ENCODE measurements around the gene GPR153. TPM values are rescaled to one million over a fixed set of nuclear protein-coding genes. Genes with fewer than 3 reads are reported as not detected.
A peak's percentile ranks its signal among the peaks of the same experiment; 100 is the strongest.

GPR153 gene
- total and polyA plus RNA-seq, 2 experiments from 2014 or later, result 0.69 to 8.0 TPM

- in situ Hi-C loops (cut with MboI), result loop anchor here (5.0 kb wide), 1 partner anchor 94 kb away; no protein-coding TSS in a partner anchor
- WGBS, 2 experiments (ENCODE audit: low coverage in 1 of 2, low lambda C conversion rate in 2 of 2, missing lambda C conversion rate in 2 of 2), result 59 to 63% methylated on average over 14 of the region's 14 CpGs
- Histone ChIP-seq H3K9me2 (ENCODE audit: insufficient read depth) (no peaks in the 10 kb centered on the region), H2AFZ (no peak overlapping the region), H3K79me2 (ENCODE audit: insufficient read depth) (no peaks in the 10 kb centered on the region), H3F3A (ENCODE audit: insufficient read depth) (no peaks in the 10 kb centered on the region), H3K27ac (no peak overlapping the region), H3K4me1 (ENCODE audit: insufficient read depth) (no peaks in the 10 kb centered on the region), H4K20me1 (ENCODE audit: insufficient read depth) (no peaks in the 10 kb centered on the region), H3K4me3 (no peak overlapping the region), H3K27me3 (replicated peaks; ENCODE audit: insufficient read depth) (peaks cover 4% of the 10 kb centered on the region; the same call in 1 of the 2 replicates), H3K9ac (no peak overlapping the region), H3K36me3 (ENCODE audit: low read depth) (no peaks in the 10 kb centered on the region), H3K9me3 (ENCODE audit: low read depth) (no peaks in the 10 kb centered on the region), H3K4me2 (ENCODE audit: unreplicated experiment) (no peak overlapping the region)
- no peak for DNase-seq
- TF ChIP-seq EZH2 (IDR thresholded peaks at IDR 0.05; ENCODE audit: insufficient read depth, poor library complexity, severe bottlenecking) (no peak), EZH2phosphoT487 (IDR thresholded peaks at IDR 0.05; ENCODE audit: insufficient read depth, low read depth) (no peak)
Measured at GRCh38 chr1:6248161-6248776, 12.6 kb downstream of the GPR153 start.

- no peak overlapping the region for H3K4me2 ChIP-seq (ENCODE audit: unreplicated experiment)
- in situ Hi-C loops (cut with MboI), result loop anchor here (5.0 kb wide), 1 partner anchor 95 kb away; no protein-coding TSS in a partner anchor
- no peaks in the 10 kb centered on the region for H3F3A ChIP-seq (ENCODE audit: insufficient read depth)
- no peaks in the 10 kb centered on the region for H3K79me2 ChIP-seq (ENCODE audit: insufficient read depth)
- no peak overlapping the region for H3K9ac ChIP-seq
- TF ChIP-seq EZH2phosphoT487 (IDR thresholded peaks at IDR 0.05; ENCODE audit: insufficient read depth, low read depth) (no peak), EZH2 (IDR thresholded peaks at IDR 0.05; ENCODE audit: insufficient read depth, poor library complexity, severe bottlenecking) (no peak)
- H3K9me2 ChIP-seq (ENCODE audit: insufficient read depth), result no peaks in the 10 kb centered on the region
- no peaks in the 10 kb centered on the region for H3K9me3 ChIP-seq (ENCODE audit: low read depth)
- DNase-seq, result no peak
- H3K4me1 ChIP-seq (ENCODE audit: insufficient read depth), result no peaks in the 10 kb centered on the region
- no peaks in the 10 kb centered on the region for H4K20me1 ChIP-seq (ENCODE audit: insufficient read depth)
- H3K27ac ChIP-seq, result no peak overlapping the region
- no peaks in the 10 kb centered on the region for H3K36me3 ChIP-seq (ENCODE audit: low read depth)
- 45 to 54% methylated on average over 5 of the region's 5 CpGs for WGBS, 2 experiments (ENCODE audit: low coverage in 1 of 2, low lambda C conversion rate in 2 of 2, missing lambda C conversion rate in 2 of 2)
- H3K27me3 ChIP-seq (replicated peaks; ENCODE audit: insufficient read depth), result peaks cover 10% of the 10 kb centered on the region; the same call in 1 of the 2 replicates
- no peak overlapping the region for H3K4me3 ChIP-seq
- H2AFZ ChIP-seq, result no peak overlapping the region
Measured at GRCh38 chr1:6247651-6248050, 13.2 kb downstream of the GPR153 start.

- in situ Hi-C loops (cut with MboI), result loop anchor here (5.0 kb wide), 1 partner anchor 96 kb away; no protein-coding TSS in a partner anchor
- H3K4me3 ChIP-seq, result no peak overlapping the region
- DNase-seq, result peak; percentile 75
- 7% methylated on average over 25 to 30 of the region's 30 CpGs for WGBS, 2 experiments (ENCODE audit: low coverage in 1 of 2, low lambda C conversion rate in 2 of 2, missing lambda C conversion rate in 2 of 2)
- no peak overlapping the region for H3K27ac ChIP-seq
- no peaks in the 10 kb centered on the region for H3K36me3 ChIP-seq (ENCODE audit: low read depth)
- H3K4me1 ChIP-seq (ENCODE audit: insufficient read depth), result no peaks in the 10 kb centered on the region
- H3K9me2 ChIP-seq (ENCODE audit: insufficient read depth), result no peaks in the 10 kb centered on the region
- H3K9me3 ChIP-seq (ENCODE audit: low read depth), result no peaks in the 10 kb centered on the region
- no peaks in the 10 kb centered on the region for H4K20me1 ChIP-seq (ENCODE audit: insufficient read depth)
- H3K79me2 ChIP-seq (ENCODE audit: insufficient read depth), result no peaks in the 10 kb centered on the region
- TF ChIP-seq EZH2 (IDR thresholded peaks at IDR 0.05; ENCODE audit: insufficient read depth, poor library complexity, severe bottlenecking), result no peak
- TF ChIP-seq EZH2phosphoT487 (IDR thresholded peaks at IDR 0.05; ENCODE audit: insufficient read depth, low read depth), result no peak
- no peak overlapping the region for H2AFZ ChIP-seq
- H3K27me3 ChIP-seq (replicated peaks; ENCODE audit: insufficient read depth), result peaks cover 15% of the 10 kb centered on the region; the same call in 1 of the 2 replicates
- no peaks in the 10 kb centered on the region for H3F3A ChIP-seq (ENCODE audit: insufficient read depth)
- H3K4me2 ChIP-seq (ENCODE audit: unreplicated experiment), result no peak overlapping the region
- H3K9ac ChIP-seq, result no peak overlapping the region
Measured at GRCh38 chr1:6246497-6247467, 14.1 kb downstream of the GPR153 start.

- no peak overlapping the region for H3K4me3 ChIP-seq
Measured at GRCh38 chr1:6245869-6246496, 14.9 kb downstream of the GPR153 start.

More at GRCh38 chr1:6245869-6246496, 14.9 kb downstream of the GPR153 start:
- TF ChIP-seq EZH2phosphoT487 (IDR thresholded peaks at IDR 0.05; ENCODE audit: insufficient read depth, low read depth), result no peak
- no peak for TF ChIP-seq EZH2 (IDR thresholded peaks at IDR 0.05; ENCODE audit: insufficient read depth, poor library complexity, severe bottlenecking)
- H3K27ac ChIP-seq, result no peak overlapping the region
- DNase-seq, result peak; percentile 48
- no peak overlapping the region for H2AFZ ChIP-seq
- H3K4me1 ChIP-seq (ENCODE audit: insufficient read depth), result no peaks in the 10 kb centered on the region
- no peaks in the 10 kb centered on the region for H3K79me2 ChIP-seq (ENCODE audit: insufficient read depth)
- H3K4me2 ChIP-seq (ENCODE audit: unreplicated experiment), result no peak overlapping the region
- H3K36me3 ChIP-seq (ENCODE audit: low read depth), result no peaks in the 10 kb centered on the region
- WGBS, 2 experiments (ENCODE audit: low coverage in 1 of 2, low lambda C conversion rate in 2 of 2, missing lambda C conversion rate in 2 of 2), result 4 to 6% methylated on average over 36 to 49 of the region's 49 CpGs
- H3K27me3 ChIP-seq (replicated peaks; ENCODE audit: insufficient read depth), result peaks cover 23% of the 10 kb centered on the region
- H4K20me1 ChIP-seq (ENCODE audit: insufficient read depth), result no peaks in the 10 kb centered on the region
- in situ Hi-C loops (cut with MboI), result loop anchor here (5.0 kb wide), 1 partner anchor 96 kb away; no protein-coding TSS in a partner anchor
- no peak overlapping the region for H3K9ac ChIP-seq
- H3F3A ChIP-seq (ENCODE audit: insufficient read depth), result no peaks in the 10 kb centered on the region
- H3K9me2 ChIP-seq (ENCODE audit: insufficient read depth), result no peaks in the 10 kb centered on the region
- H3K9me3 ChIP-seq (ENCODE audit: low read depth), result no peaks in the 10 kb centered on the region

Data from GM23248 (cell line).